NCI-H2029 treated with DMSO at 0.1 percent for 48 hours (cell line): ENCODE measurements around the gene OR7G1.

Source experiments
- DNase-seq: peaks from one replicate; lab custom pipeline; 2025; lab: John Stamatoyannopoulos, UW

OR7G1 gene

GRCh38 chr19:9115307-9115813 lies at the start of gene OR7G1:
OR7G1 (minus strand) TSS chr19:9115763; CDS start chr19:9115763, 0 bp downstream.
- DNase-seq, result no peak

- no peak for DNase-seq
These were observed 49.7 kb upstream of the OR7G1 start for GRCh38 chr19:9165261-9165660.

- DNase-seq, result no peak
These were observed 45.9 kb upstream of the OR7G1 start for GRCh38 chr19:9161427-9161826.

- no peak for DNase-seq
These were observed 44.3 kb upstream of the OR7G1 start for GRCh38 chr19:9159891-9160290.

- no peak for DNase-seq
These were observed 40.7 kb upstream of the OR7G1 start for GRCh38 chr19:9156304-9156703.

- DNase-seq, result no peak
These were observed 40.0 kb upstream of the OR7G1 start for GRCh38 chr19:9155591-9155990.

- no peak for DNase-seq
These were observed 35.8 kb upstream of the OR7G1 start for GRCh38 chr19:9151367-9151766.

- DNase-seq, result no peak
These were observed 35.1 kb upstream of the OR7G1 start for GRCh38 chr19:9150650-9151049.

GRCh38 chr19:9149997-9150396 lies 34.4 kb upstream of the OR7G1 start:
- no peak for DNase-seq

- no peak for DNase-seq
These were observed 33.1 kb upstream of the OR7G1 start for GRCh38 chr19:9148697-9149096.

- DNase-seq, result no peak
These were observed 31.3 kb upstream of the OR7G1 start for GRCh38 chr19:9146882-9147281.

- no peak for DNase-seq
These were observed 29.4 kb upstream of the OR7G1 start for GRCh38 chr19:9144920-9145319.

- peak; percentile 74 for DNase-seq
These were observed 24.8 kb upstream of the OR7G1 start, which contains the start of gene ZNF317 for GRCh38 chr19:9140159-9140874. ZNF317 (plus strand) TSS chr19:9140397; CDS start chr19:9156017, 15,620 bp downstream.

GRCh38 chr19:9139609-9140158 lies 24.1 kb upstream of the OR7G1 start:
- peak; percentile 36 for DNase-seq

- DNase-seq, result no peak
These were observed 16.9 kb upstream of the OR7G1 start for GRCh38 chr19:9132422-9132821.

- no peak for DNase-seq
These were observed 15.4 kb upstream of the OR7G1 start for GRCh38 chr19:9130965-9131364.

- no peak for DNase-seq
These were observed 12.6 kb upstream of the OR7G1 start for GRCh38 chr19:9128171-9128570.

GRCh38 chr19:9126900-9127405 lies 11.4 kb upstream of the OR7G1 start, which contains the start of gene OR7G3:
OR7G3 (minus strand) TSS chr19:9126950; CDS start chr19:9126950, 0 bp downstream.
- no peak for DNase-seq

- DNase-seq, result no peak
These were observed 984 bp upstream of the OR7G1 start for GRCh38 chr19:9116547-9116946.

- DNase-seq, result no peak
These were observed 5.6 kb downstream of the OR7G1 start for GRCh38 chr19:9109959-9110358.

GRCh38 chr19:9107375-9107774 lies 8.2 kb downstream of the OR7G1 start, which contains the start of gene OR7G2:
OR7G2 (minus strand) TSS chr19:9107475; CDS start chr19:9103243, 4,232 bp downstream.
- DNase-seq, result no peak

GRCh38 chr19:9086761-9087160 lies 28.8 kb downstream of the OR7G1 start, which contains the start of gene OR1M1:
OR1M1 (plus strand) TSS chr19:9087061; CDS start chr19:9093245, 6,184 bp downstream.
- DNase-seq, result no peak

- DNase-seq, result no peak
These were observed 36.9 kb downstream of the OR7G1 start for GRCh38 chr19:9078651-9079050.
